Astrocyte of the cerebellum (primary cell): ENCODE data around the gene THOC5.
"Not testable (repeated sequence)": the region's sequence is repeated elsewhere in the genome, so short reads cannot be mapped to it uniquely, and the experiment has no call there.

Experiments
- DNase-seq: peaks from one replicate; pipeline ENCODE4 v3.0.0-alpha.2; 2011; ENCODE audit warnings: low read depth
- H3K4me3 ChIP-seq: 2 replicates; pipeline ENCODE4 v1.5.1; 2011; ENCODE audit warnings: mild to moderate bottlenecking, low read depth, low read length, moderate library complexity
- CTCF ChIP-seq: IDR thresholded peaks from 2 replicates; pipeline ENCODE4 v1.5.1; 2012; ENCODE audit warnings: low read length, low read depth, moderate library complexity, mild to moderate bottlenecking; ENCODE audit errors: missing control alignments
- in situ Hi-C: cut with HindIII; loops from 2 replicates; pipeline ENCODE4 v1.10.0; 2017; ENCODE audit warnings: low sequenced_read_pairs

Gene THOC5

GRCh38 chr22:29587938-29588699, 34.6 kb upstream of the THOC5 start:
- in situ Hi-C loops = no loop called here
- no peak for TF ChIP-seq CTCF
- H3K4me3 ChIP-seq = no peak overlapping the region
- peak; percentile 72 for DNase-seq

DNA sequence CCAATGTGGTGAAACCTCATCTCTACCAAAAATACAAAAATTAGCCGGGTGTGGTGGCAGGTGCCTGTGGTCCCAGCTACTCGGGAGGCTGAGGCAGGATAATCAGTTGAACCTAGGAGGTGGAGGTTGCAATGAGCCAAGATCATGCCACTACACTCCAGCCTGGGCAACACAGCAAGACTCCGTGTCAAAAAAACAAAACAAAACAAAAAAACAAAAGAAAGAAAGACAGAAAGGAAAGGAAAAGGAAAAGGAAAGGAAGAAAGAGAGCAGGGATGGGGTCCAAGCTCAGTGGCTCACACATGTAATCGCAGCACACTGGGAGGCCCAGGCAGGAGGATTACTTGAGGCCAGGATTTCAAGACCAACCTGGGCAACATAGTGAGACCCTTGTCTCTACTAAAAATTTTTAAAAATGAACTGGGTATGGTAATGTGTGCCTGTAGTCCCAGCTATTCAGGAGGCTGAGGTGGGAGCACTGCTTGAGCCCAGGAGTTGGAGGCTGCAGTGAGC, 32.7 kb upstream of the THOC5 start:
- H3K4me3 ChIP-seq, in situ Hi-C loops, DNase-seq: not testable (repeated sequence)

- H3K4me3 ChIP-seq = no peak overlapping the region
- no peak for TF ChIP-seq CTCF
- in situ Hi-C loops = no loop called here
- no peak for DNase-seq
Measured at GRCh38 chr22:29584975-29585374, 31.4 kb upstream of the THOC5 start.

- H3K4me3 ChIP-seq = no peak overlapping the region
- no peak for TF ChIP-seq CTCF
- in situ Hi-C loops = no loop called here
- no peak for DNase-seq
Measured at GRCh38 chr22:29581799-29582198, 28.2 kb upstream of the THOC5 start.

DNA sequence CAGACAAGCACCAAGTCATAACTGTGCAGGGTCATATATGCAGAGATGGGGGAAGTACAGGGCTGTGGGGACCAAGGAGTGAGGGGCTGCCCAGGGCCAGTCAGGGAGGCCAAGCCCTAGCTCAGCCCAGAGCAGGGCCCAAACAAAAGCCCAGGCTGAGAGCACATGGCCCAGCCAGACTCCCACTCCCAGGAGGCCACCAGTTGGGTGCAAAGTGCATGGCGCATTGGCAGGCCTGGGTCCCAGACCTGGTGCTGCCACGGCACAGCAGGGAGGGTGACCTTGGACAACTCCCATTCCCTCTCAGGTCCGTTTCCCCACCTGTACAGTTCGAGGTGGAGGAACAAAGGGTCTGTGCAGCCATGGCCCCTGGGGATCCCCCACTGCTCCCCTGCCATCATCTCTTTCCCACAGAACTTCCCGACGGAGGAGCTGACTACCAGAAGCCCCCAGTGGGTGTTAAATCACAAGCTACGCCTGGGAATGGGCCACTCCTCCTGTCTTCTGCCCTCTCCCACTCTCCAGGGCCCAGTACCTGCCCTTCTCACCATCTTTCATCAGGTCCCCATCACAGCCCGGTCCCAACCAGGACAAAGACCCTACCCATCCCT, 26.7 kb upstream of the THOC5 start:
- in situ Hi-C loops = no loop called here
- DNase-seq = no peak
- peak overlapping the region; percentile 69 for H3K4me3 ChIP-seq
- no peak for TF ChIP-seq CTCF

DNA sequence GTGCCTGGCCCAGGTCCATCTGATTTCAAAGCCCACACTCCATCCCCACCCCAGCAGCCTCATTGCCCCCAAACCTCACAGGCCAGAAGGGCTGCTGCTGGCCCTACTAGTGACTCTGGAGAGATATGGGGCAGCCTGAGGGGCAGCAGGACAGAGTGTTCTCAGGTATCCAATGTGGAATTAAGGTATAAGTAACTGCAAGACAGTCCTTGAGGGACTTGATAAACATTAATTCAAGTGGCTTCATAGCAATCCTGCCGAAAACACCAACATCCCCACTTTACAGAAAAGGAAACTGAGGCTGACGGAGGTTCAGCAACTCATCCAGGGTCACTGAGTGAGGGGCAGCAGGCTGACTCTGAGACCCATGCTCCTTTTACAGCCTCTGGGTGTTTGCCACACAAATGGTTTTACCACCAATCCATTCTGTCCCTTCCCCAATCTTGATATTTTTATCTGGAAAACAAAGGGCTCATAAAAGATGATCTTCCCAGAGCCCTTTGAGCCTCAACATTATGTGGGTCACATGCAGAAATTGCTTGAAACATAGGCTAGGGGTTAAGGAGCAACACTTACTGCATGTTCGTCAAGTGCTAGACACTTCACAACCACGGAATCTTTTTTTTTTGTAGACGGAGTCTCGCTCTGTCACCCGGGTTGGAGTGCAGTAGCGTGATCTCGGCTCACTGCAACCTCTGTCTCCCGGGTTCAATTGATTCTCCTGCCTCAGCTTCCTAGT, 25.1 kb upstream of the THOC5 start:
- DNase-seq = no peak
- TF ChIP-seq CTCF = no peak
- in situ Hi-C loops = no loop called here
- H3K4me3 ChIP-seq = no peak overlapping the region
